BE2C (cell line): ENCODE data around the gene GRIN2D.

Experiments used
- DNase-seq: peaks from one replicate; pipeline ENCODE4 v3.0.0-alpha.2; 2020
- H3K27me3 ChIP-seq: fragments of 250-450 bp; sonication (Bioruptor Pico); 2 replicates; pipeline ENCODE4 v1.5.1; 2020; ENCODE audit warnings: mild to moderate bottlenecking
- H3K36me3 ChIP-seq: fragments of 250-450 bp; sonication (Bioruptor Pico); 2 replicates; pipeline ENCODE4 v1.5.1; 2020; ENCODE audit warnings: mild to moderate bottlenecking
- H3K4me1 ChIP-seq: fragments of 250-450 bp; sonication (Bioruptor Pico); 2 replicates; pipeline ENCODE4 v1.5.1; 2020
- H3K4me3 ChIP-seq: 2 replicates; pipeline ENCODE4 v1.5.1; 2011; ENCODE audit warnings: low read depth, low read length
- H3K9me3 ChIP-seq: fragments of 250-450 bp; sonication (Bioruptor Pico); 2 replicates; pipeline ENCODE4 v1.5.1; 2020
- TF ChIP-seq, protein P1 (sequence below): IDR thresholded peaks from 2 replicates; pipeline ENCODE4 v1.5.1; 2012; ENCODE audit warnings: mild to moderate bottlenecking, low read depth, low read length

Gene GRIN2D

DNA sequence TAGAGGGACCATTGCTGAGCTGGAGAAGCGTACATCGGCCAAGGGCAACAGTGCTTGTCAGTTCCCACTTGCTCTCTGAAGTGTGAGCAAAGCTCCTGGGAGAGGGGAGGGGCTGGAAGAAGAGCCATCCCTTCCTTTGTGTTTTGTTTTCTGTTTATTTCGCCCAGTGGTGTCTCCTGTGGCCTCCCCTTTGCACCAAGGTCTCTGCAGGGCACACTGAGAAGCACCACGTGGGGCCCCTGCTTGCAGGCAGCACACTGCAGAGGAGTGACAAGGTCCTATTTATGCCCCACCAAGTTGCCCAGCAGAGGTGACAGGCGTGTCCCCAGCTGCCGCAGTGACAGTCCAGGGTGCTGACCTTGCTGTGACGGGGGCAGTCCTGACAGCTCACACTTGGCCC is 24.0 kb downstream of the GRIN2D start:
- DNase-seq: no peak
- Histone ChIP-seq H3K36me3 (no peaks in the 10 kb centered on the region), H3K4me1 (no peaks in the 10 kb centered on the region), H3K4me3 (no peak overlapping the region), H3K9me3 (no peaks in the 10 kb centered on the region), H3K27me3 (peaks cover 5% of the 10 kb centered on the region)
- TF ChIP-seq, protein P1, sequence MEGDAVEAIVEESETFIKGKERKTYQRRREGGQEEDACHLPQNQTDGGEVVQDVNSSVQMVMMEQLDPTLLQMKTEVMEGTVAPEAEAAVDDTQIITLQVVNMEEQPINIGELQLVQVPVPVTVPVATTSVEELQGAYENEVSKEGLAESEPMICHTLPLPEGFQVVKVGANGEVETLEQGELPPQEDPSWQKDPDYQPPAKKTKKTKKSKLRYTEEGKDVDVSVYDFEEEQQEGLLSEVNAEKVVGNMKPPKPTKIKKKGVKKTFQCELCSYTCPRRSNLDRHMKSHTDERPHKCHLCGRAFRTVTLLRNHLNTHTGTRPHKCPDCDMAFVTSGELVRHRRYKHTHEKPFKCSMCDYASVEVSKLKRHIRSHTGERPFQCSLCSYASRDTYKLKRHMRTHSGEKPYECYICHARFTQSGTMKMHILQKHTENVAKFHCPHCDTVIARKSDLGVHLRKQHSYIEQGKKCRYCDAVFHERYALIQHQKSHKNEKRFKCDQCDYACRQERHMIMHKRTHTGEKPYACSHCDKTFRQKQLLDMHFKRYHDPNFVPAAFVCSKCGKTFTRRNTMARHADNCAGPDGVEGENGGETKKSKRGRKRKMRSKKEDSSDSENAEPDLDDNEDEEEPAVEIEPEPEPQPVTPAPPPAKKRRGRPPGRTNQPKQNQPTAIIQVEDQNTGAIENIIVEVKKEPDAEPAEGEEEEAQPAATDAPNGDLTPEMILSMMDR: no peak

GRCh38 chr19:48418317-48419064 is 25.0 kb downstream of the GRIN2D start:
- Histone ChIP-seq H3K4me1 (no peaks in the 10 kb centered on the region), H3K9me3 (no peaks in the 10 kb centered on the region), H3K36me3 (no peaks in the 10 kb centered on the region), H3K4me3 (no peak overlapping the region), H3K27me3 (peaks cover 5% of the 10 kb centered on the region)
- DNase-seq: no peak
- TF ChIP-seq, protein P1: no peak

DNA sequence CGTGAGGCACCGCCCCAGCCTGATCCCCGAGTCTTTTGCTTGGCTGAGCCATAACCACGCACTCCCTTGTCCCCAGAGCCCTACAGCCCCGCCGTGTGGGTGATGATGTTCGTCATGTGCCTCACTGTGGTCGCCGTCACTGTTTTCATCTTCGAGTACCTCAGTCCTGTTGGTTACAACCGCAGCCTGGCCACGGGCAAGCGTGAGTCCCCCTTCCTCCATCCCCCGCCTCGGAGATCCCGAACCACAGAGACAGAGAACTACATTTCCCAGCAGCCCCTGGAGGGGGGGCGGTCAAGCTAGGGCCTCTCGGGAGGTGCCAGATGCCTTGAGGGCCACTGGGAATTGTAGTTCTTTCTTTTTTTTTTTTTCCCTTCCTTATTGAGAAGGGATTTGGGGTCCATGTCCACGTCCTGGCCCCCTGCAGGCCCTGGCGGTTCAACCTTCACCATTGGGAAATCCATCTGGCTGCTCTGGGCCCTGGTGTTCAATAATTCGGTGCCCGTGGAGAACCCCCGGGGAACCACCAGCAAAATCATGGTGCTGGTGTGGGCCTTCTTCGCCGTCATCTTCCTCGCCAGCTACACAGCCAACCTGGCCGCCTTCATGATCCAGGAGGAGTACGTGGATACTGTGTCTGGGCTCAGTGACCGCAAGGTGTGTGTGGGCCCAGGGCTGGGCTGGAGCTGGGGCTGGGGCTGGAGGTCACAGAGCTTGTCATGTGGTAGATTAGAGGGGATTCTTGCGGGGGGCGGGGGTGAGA is 25.9 kb downstream of the GRIN2D start:
- peak; percentile 82 for DNase-seq
- peaks cover 5% of the 10 kb centered on the region for H3K27me3 ChIP-seq
- no peak overlapping the region for H3K4me3 ChIP-seq
- H3K9me3 ChIP-seq: no peaks in the 10 kb centered on the region
- no peaks in the 10 kb centered on the region for H3K4me1 ChIP-seq
- TF ChIP-seq, protein P1: no peak
- H3K36me3 ChIP-seq: no peaks in the 10 kb centered on the region

DNA sequence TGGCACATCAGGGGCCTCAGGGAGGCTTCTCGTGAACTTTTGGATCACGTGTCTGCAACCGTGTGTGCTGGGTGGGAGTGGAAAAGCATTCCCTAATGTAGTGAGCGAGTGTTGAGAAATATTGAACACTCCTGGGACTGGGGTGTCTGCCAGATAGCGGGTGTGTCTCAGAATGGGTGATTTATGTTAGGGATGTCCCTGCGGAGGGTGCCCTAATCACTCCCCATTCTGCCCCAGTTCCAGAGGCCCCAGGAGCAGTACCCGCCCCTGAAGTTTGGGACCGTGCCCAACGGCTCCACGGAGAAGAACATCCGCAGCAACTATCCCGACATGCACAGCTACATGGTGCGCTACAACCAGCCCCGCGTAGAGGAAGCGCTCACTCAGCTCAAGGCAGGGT is 28.1 kb downstream of the GRIN2D start:
- TF ChIP-seq, protein P1: no peak
- no peak overlapping the region for H3K4me3 ChIP-seq

GRCh38 chr19:48424694-48425219 is 31.3 kb downstream of the GRIN2D start:
- no peaks in the 10 kb centered on the region for H3K27me3 ChIP-seq
- H3K36me3 ChIP-seq: no peaks in the 10 kb centered on the region
- no peaks in the 10 kb centered on the region for H3K4me1 ChIP-seq
- TF ChIP-seq, protein P1: no peak
- H3K4me3 ChIP-seq: no peak overlapping the region
- no peak for DNase-seq
- no peaks in the 10 kb centered on the region for H3K9me3 ChIP-seq

More for the DNA sequence above, 28.1 kb downstream of the GRIN2D start:
- no peaks in the 10 kb centered on the region for H3K9me3 ChIP-seq
- no peaks in the 10 kb centered on the region for H3K27me3 ChIP-seq
- no peaks in the 10 kb centered on the region for H3K4me1 ChIP-seq
- H3K36me3 ChIP-seq: no peaks in the 10 kb centered on the region
- no peak for DNase-seq

- Histone ChIP-seq H3K4me1 (no peaks in the 10 kb centered on the region), H3K9me3 (no peaks in the 10 kb centered on the region), H3K27me3 (no peaks in the 10 kb centered on the region), H3K36me3 (no peaks in the 10 kb centered on the region), H3K4me3 (no peak overlapping the region)
- TF ChIP-seq, protein P1: no peak
- DNase-seq: no peak
Measured at GRCh38 chr19:48428670-48429069, 35.2 kb downstream of the GRIN2D start.
